Astrocyte of the cerebellum (primary cell): ENCODE measurements around the gene PRIM2.
"Not testable (repeated sequence)": the region's sequence is repeated elsewhere in the genome, so short reads cannot be mapped to it uniquely, and the experiment has no call there.

ENCODE experiments used
- DNase-seq: peaks from one replicate; pipeline ENCODE4 v3.0.0-alpha.2; 2011; ENCODE audit warnings: low read depth
- H3K4me3 ChIP-seq: 2 replicates; pipeline ENCODE4 v1.5.1; 2011; ENCODE audit warnings: mild to moderate bottlenecking, low read depth, low read length, moderate library complexity
- CTCF ChIP-seq: IDR thresholded peaks from 2 replicates; pipeline ENCODE4 v1.5.1; 2012; ENCODE audit warnings: low read length, low read depth, moderate library complexity, mild to moderate bottlenecking; ENCODE audit errors: missing control alignments
- in situ Hi-C: cut with HindIII; loops from 2 replicates; pipeline ENCODE4 v1.10.0; 2017; ENCODE audit warnings: low sequenced_read_pairs

PRIM2 gene

GRCh38 chr6:57358319-57358718 lies 40.9 kb downstream of the PRIM2 start:
- DNase-seq, H3K4me3 ChIP-seq, in situ Hi-C loops: not testable (repeated sequence)

- DNase-seq, H3K4me3 ChIP-seq, in situ Hi-C loops: not testable (repeated sequence)
Measured at GRCh38 chr6:57359766-57360165, 42.3 kb downstream of the PRIM2 start.

GRCh38 chr6:57362340-57362739 lies 44.9 kb downstream of the PRIM2 start:
- in situ Hi-C loops, H3K4me3 ChIP-seq, DNase-seq: not testable (repeated sequence)

- H3K4me3 ChIP-seq, DNase-seq, in situ Hi-C loops: not testable (repeated sequence)
Measured at GRCh38 chr6:57365076-57365583, 47.7 kb downstream of the PRIM2 start.

- in situ Hi-C loops, DNase-seq, H3K4me3 ChIP-seq: not testable (repeated sequence)
Measured at GRCh38 chr6:57368965-57369731, 51.7 kb downstream of the PRIM2 start.

GRCh38 chr6:57371779-57372178 lies 54.3 kb downstream of the PRIM2 start:
- H3K4me3 ChIP-seq, in situ Hi-C loops, DNase-seq: not testable (repeated sequence)

- H3K4me3 ChIP-seq, DNase-seq, in situ Hi-C loops: not testable (repeated sequence)
Measured at GRCh38 chr6:57374764-57375163, 57.3 kb downstream of the PRIM2 start.

GRCh38 chr6:57376083-57376482 lies 58.7 kb downstream of the PRIM2 start:
- in situ Hi-C loops, DNase-seq, H3K4me3 ChIP-seq: not testable (repeated sequence)

GRCh38 chr6:57389038-57389592 lies 71.7 kb downstream of the PRIM2 start:
- DNase-seq, H3K4me3 ChIP-seq, in situ Hi-C loops: not testable (repeated sequence)

- DNase-seq, H3K4me3 ChIP-seq, in situ Hi-C loops: not testable (repeated sequence)
Measured at GRCh38 chr6:57390818-57391217, 73.4 kb downstream of the PRIM2 start.

GRCh38 chr6:57392047-57392446 lies 74.6 kb downstream of the PRIM2 start:
- DNase-seq, H3K4me3 ChIP-seq, in situ Hi-C loops: not testable (repeated sequence)

GRCh38 chr6:57419341-57419740 lies 101.9 kb downstream of the PRIM2 start:
- DNase-seq, in situ Hi-C loops, H3K4me3 ChIP-seq: not testable (repeated sequence)

GRCh38 chr6:57421503-57421902 lies 104.1 kb downstream of the PRIM2 start:
- in situ Hi-C loops, result no loop called here

More at GRCh38 chr6:57421503-57421902, 104.1 kb downstream of the PRIM2 start:
- DNase-seq, result no peak
- TF ChIP-seq CTCF, result no peak
- H3K4me3 ChIP-seq, result no peak overlapping the region
